Neural cell (in vitro differentiated cells): ENCODE data around the gene KMT5B. TPM values are rescaled to one million over a fixed set of nuclear protein-coding genes. Genes with fewer than 3 reads are reported as not detected.

ENCODE experiments used
- H2AFZ ChIP-seq: fragments of 200-600, 300-800 bp; sonication (generic), shearing (Covaris generic); 2 replicates; pipeline ENCODE4 v1.6.0; 2014; ENCODE audit warnings: low read depth, mild to moderate bottlenecking, antibody characterized with exemption, low read length, moderate library complexity
- H3F3A ChIP-seq: fragments of 200-600 bp; shearing (Covaris generic); 2 replicates; pipeline ENCODE4 v1.6.1; 2016; ENCODE audit warnings: mild to moderate bottlenecking, moderate library complexity, mixed read lengths, antibody characterized with exemption, low read length; ENCODE audit not compliant: insufficient read depth, poor library complexity, severe bottlenecking
- H3K27ac ChIP-seq: fragments of 200-600, 300-800 bp; sonication (generic), shearing (Covaris generic); 2 replicates; pipeline ENCODE4 v1.5.1; 2014; ENCODE audit warnings: mild to moderate bottlenecking, low read length, moderate library complexity
- H3K27me3 ChIP-seq: fragments of 300-800, 200-600 bp; sonication (generic), shearing (Covaris generic); 2 replicates; pipeline ENCODE4 v1.6.0; 2014; ENCODE audit warnings: mild to moderate bottlenecking, low read depth, low read length, moderate library complexity; ENCODE audit not compliant: insufficient read depth
- H3K36me3 ChIP-seq: fragments of 300-800, 200-600 bp; sonication (generic), shearing (Covaris generic); 2 replicates; pipeline ENCODE4 v1.5.1; 2014; ENCODE audit warnings: mild to moderate bottlenecking, antibody characterized with exemption, low read length, moderate library complexity; ENCODE audit not compliant: insufficient read depth
- H3K4me2 ChIP-seq: fragments of 300-800, 200-600 bp; sonication (generic), shearing (Covaris generic); 2 replicates; pipeline ENCODE4 v1.6.0; 2014; ENCODE audit warnings: mild to moderate bottlenecking, low read length
- H3K4me3 ChIP-seq: fragments of 300-800, 200-600 bp; sonication (generic), shearing (Covaris generic); 2 replicates; pipeline ENCODE4 v1.5.1; 2014; ENCODE audit warnings: mild to moderate bottlenecking, low read length, moderate library complexity
- H3K79me2 ChIP-seq: fragments of 200-600 bp; shearing (Covaris generic); replicated peaks from 2 replicates; pipeline ENCODE4 v1.6.0; 2014; ENCODE audit warnings: mild to moderate bottlenecking, low read length, moderate library complexity; ENCODE audit not compliant: insufficient read depth
- H3K9ac ChIP-seq: fragments of 300-800, 200-600 bp; sonication (generic), shearing (Covaris generic); 2 replicates; pipeline ENCODE4 v1.6.1; 2016; ENCODE audit warnings: mild to moderate bottlenecking, low read length, mixed read lengths
- H3K9me2 ChIP-seq: fragments of 200-600 bp; shearing (Covaris generic); 2 replicates; pipeline ENCODE4 v1.6.1; 2016; ENCODE audit warnings: mild to moderate bottlenecking, low read length, mixed read lengths; ENCODE audit not compliant: insufficient read depth
- H3K9me3 ChIP-seq: fragments of 200-600, 300-800 bp; sonication (generic), shearing (Covaris generic); 2 replicates; pipeline ENCODE4 v1.6.1; 2016; ENCODE audit warnings: mild to moderate bottlenecking, mixed run types, low read length, moderate library complexity, mixed read lengths
- H4K20me1 ChIP-seq: fragments of 200-600 bp; shearing (Covaris generic); 2 replicates; pipeline ENCODE4 v1.6.1; 2016; ENCODE audit warnings: mild to moderate bottlenecking, mixed run types; ENCODE audit not compliant: insufficient read depth
- CTCF ChIP-seq: fragments of 450-650 bp; IDR thresholded peaks from 2 replicates; pipeline ENCODE4 v1.5.1; 2014; ENCODE audit warnings: antibody characterized with exemption, mild to moderate bottlenecking, moderate library complexity; ENCODE audit not compliant: poor library complexity, severe bottlenecking
- EP300 ChIP-seq: fragments of 450-650 bp; conservative IDR thresholded peaks from 2 replicates; pipeline ENCODE4 v1.6.1; 2014; ENCODE audit warnings: antibody characterized with exemption, mild to moderate bottlenecking, moderate library complexity; ENCODE audit not compliant: poor library complexity, severe bottlenecking
- EZH2 ChIP-seq: fragments of 200-600, 300-800 bp; shearing (Covaris generic), sonication (generic); IDR thresholded peaks from 2 replicates; pipeline ENCODE4 v1.6.1; 2014; ENCODE audit warnings: antibody characterized with exemption, low read length, borderline replicate concordance, mild to moderate bottlenecking; ENCODE audit not compliant: insufficient read depth, poor library complexity, severe bottlenecking
- MXI1 ChIP-seq: fragments of 450-650 bp; conservative IDR thresholded peaks from 2 replicates; pipeline ENCODE4 v1.6.1; 2014; ENCODE audit warnings: antibody characterized with exemption, mild to moderate bottlenecking; ENCODE audit not compliant: poor library complexity, severe bottlenecking
- POLR2AphosphoS5 ChIP-seq: IDR thresholded peaks from 2 replicates; pipeline ENCODE4 v1.6.1; 2012
- RAD21 ChIP-seq: fragments of 450-650 bp; conservative IDR thresholded peaks from 2 replicates; pipeline ENCODE4 v1.6.1; 2014; ENCODE audit warnings: antibody characterized with exemption, mild to moderate bottlenecking, moderate library complexity
- REST ChIP-seq: IDR thresholded peaks from 2 replicates; pipeline ENCODE4 v1.6.1; 2012; ENCODE audit warnings: borderline replicate concordance
- SMC3 ChIP-seq: fragments of 450-650 bp; conservative IDR thresholded peaks from 2 replicates; pipeline ENCODE4 v1.6.1; 2014; ENCODE audit warnings: antibody characterized with exemption, mild to moderate bottlenecking, moderate library complexity; ENCODE audit not compliant: poor library complexity
- TAF1 ChIP-seq: IDR thresholded peaks from 2 replicates; pipeline ENCODE4 v1.6.1; 2012; ENCODE audit warnings: low read depth
- polyA plus RNA-seq: library from polyadenylated mRNA; depleted of rRNA; stranded (reverse); fragments of >200 nt; gene quantifications from 2 replicates; pipeline ENCODE4 v1.2.3, GENCODE V29; 2014

KMT5B gene
- polyA plus RNA-seq, 1 donor from 2014 or later = 107 TPM

GRCh38 chr11:68186061-68186460 is 27.0 kb downstream of the KMT5B start:
- no peaks in the 10 kb centered on the region for H3K27me3 ChIP-seq
- peaks cover 49% of the 10 kb centered on the region for H3K79me2 ChIP-seq
- H3K36me3 ChIP-seq = peaks cover 8% of the 10 kb centered on the region
- TF ChIP-seq EP300 (no peak), RAD21 (no peak), EZH2 (no peak), POLR2AphosphoS5 (no peak), REST (no peak), CTCF (no peak), MXI1 (no peak), SMC3 (no peak), TAF1 (no peak)
- no peak overlapping the region for H3K27ac ChIP-seq
- no peak overlapping the region for H3K4me2 ChIP-seq
- no peaks in the 10 kb centered on the region for H3K9me2 ChIP-seq
- no peak overlapping the region for H3K4me3 ChIP-seq
- H3F3A ChIP-seq = no peaks in the 10 kb centered on the region
- H3K9ac ChIP-seq = no peak overlapping the region
- H3K9me3 ChIP-seq = no peaks in the 10 kb centered on the region
- peaks cover 22% of the 10 kb centered on the region for H4K20me1 ChIP-seq
- H2AFZ ChIP-seq = no peak overlapping the region

GRCh38 chr11:68181719-68182451 is 31.2 kb downstream of the KMT5B start:
- TF ChIP-seq TAF1 (no peak), REST (no peak), EZH2 (no peak), MXI1 (no peak), RAD21 (no peak), EP300 (no peak), POLR2AphosphoS5 (no peak), SMC3 (no peak), CTCF (no peak)
- Histone ChIP-seq H3K36me3 (peaks cover 9% of the 10 kb centered on the region), H4K20me1 (no peaks in the 10 kb centered on the region)

More at GRCh38 chr11:68181719-68182451, 31.2 kb downstream of the KMT5B start:
- Histone ChIP-seq H3K9ac (no peak overlapping the region), H3F3A (no peaks in the 10 kb centered on the region), H3K4me2 (no peak overlapping the region), H2AFZ (no peak overlapping the region), H3K27ac (no peak overlapping the region), H3K9me2 (no peaks in the 10 kb centered on the region), H3K27me3 (no peaks in the 10 kb centered on the region), H3K4me3 (no peak overlapping the region), H3K79me2 (peaks cover 10% of the 10 kb centered on the region), H3K9me3 (no peaks in the 10 kb centered on the region)
